ENCODE data around the gene ST8SIA1.
"Not testable (repeated sequence)": the region's sequence is repeated elsewhere in the genome, so short reads cannot be mapped to it uniquely, and the experiment has no call there.

ST8SIA1 gene

GRCh38 chr12:22334410-22335100 lies at the start of gene ST8SIA1:
Gene ST8SIA1 (minus strand): TSS chr12:22334707. CDS start chr12:22334232, 475 bp downstream.
- no peak for DNase-seq

GRCh38 chr12:22380031-22380430 lies 45.5 kb upstream of the ST8SIA1 start:
- DNase-seq, result no peak

- DNase-seq, result no peak
Measured at GRCh38 chr12:22377731-22378496, 43.4 kb upstream of the ST8SIA1 start.

GRCh38 chr12:22376596-22377150 lies 42.2 kb upstream of the ST8SIA1 start:
- DNase-seq, result not testable (repeated sequence)

- no peak for DNase-seq
Measured at GRCh38 chr12:22374508-22374907, 40.0 kb upstream of the ST8SIA1 start.

- no peak for DNase-seq
Measured at GRCh38 chr12:22372277-22372837, 37.9 kb upstream of the ST8SIA1 start.

- no peak for DNase-seq
Measured at GRCh38 chr12:22366181-22366580, 31.7 kb upstream of the ST8SIA1 start.

GRCh38 chr12:22361785-22362184 lies 27.3 kb upstream of the ST8SIA1 start:
- DNase-seq, result no peak

GRCh38 chr12:22360774-22361173 lies 26.3 kb upstream of the ST8SIA1 start:
- no peak for DNase-seq

- DNase-seq, result no peak
Measured at GRCh38 chr12:22357531-22357930, 23.0 kb upstream of the ST8SIA1 start.

GRCh38 chr12:22356231-22356630 lies 21.7 kb upstream of the ST8SIA1 start:
- DNase-seq, result no peak

- DNase-seq, result no peak
Measured at GRCh38 chr12:22355011-22355580, 20.6 kb upstream of the ST8SIA1 start.

- no peak for DNase-seq
Measured at GRCh38 chr12:22353615-22354325, 19.3 kb upstream of the ST8SIA1 start.

GRCh38 chr12:22350886-22351285 lies 16.4 kb upstream of the ST8SIA1 start:
- DNase-seq, result no peak

GRCh38 chr12:22348208-22348607 lies 13.7 kb upstream of the ST8SIA1 start:
- no peak for DNase-seq

GRCh38 chr12:22340143-22340542 lies 5.6 kb upstream of the ST8SIA1 start:
- no peak for DNase-seq

- no peak for DNase-seq
Measured at GRCh38 chr12:22339691-22340090, 5.2 kb upstream of the ST8SIA1 start.

- no peak for DNase-seq
Measured at GRCh38 chr12:22335794-22336166, 1.3 kb upstream of the ST8SIA1 start.

GRCh38 chr12:22333713-22334409 lies 646 bp downstream of the ST8SIA1 start:
- no peak for DNase-seq

- no peak for DNase-seq
Measured at GRCh38 chr12:22333186-22333712, 1.3 kb downstream of the ST8SIA1 start.

- DNase-seq, result no peak
Measured at GRCh38 chr12:22332202-22332601, 2.3 kb downstream of the ST8SIA1 start.

- DNase-seq, result no peak
Measured at GRCh38 chr12:22329621-22330020, 4.9 kb downstream of the ST8SIA1 start.

All from GF-D8 (cell line).